H1 (cell line): ENCODE data around the gene SLU7. TPM values are rescaled to one million over a fixed set of nuclear protein-coding genes. Genes with fewer than 3 reads are reported as not detected.

ENCODE experiments used
- CTCF ChIA-PET: fragments of 300-600 bp; sonication (Branson Sonifier 250); formaldehyde crosslinking; loops from one replicate; lab custom pipeline; 2021; ENCODE audit not compliant: partially characterized antibody; lab: Charles Lee
- POLR2A ChIA-PET: fragments of 300-600 bp; sonication (Branson Sonifier 250); formaldehyde crosslinking; loops from one replicate; lab custom pipeline; 2021; ENCODE audit warnings: inconsistent platforms; ENCODE audit not compliant: partially characterized antibody; lab: Charles Lee
- DNase-seq, 2 experiments: peaks; one replicate each; pipeline versions ENCODE4 v3.0.0 to v3.0.0-alpha.2; 2010 to 2022; ENCODE audit warnings: low spot score in 2 of 2, low read depth in 1 of 2, mixed read lengths in 1 of 2
- FAIRE-seq: peaks from 2 replicates; lab custom pipeline; 2011; peaks lifted over from hg19 to GRCh38; lab: Jason Lieb, UNC
- H2AFZ ChIP-seq: 2 replicates; pipeline ENCODE4 v1.8.1; 2012; ENCODE audit warnings: low read length, inconsistent platforms
- H2AK5ac ChIP-seq: 2 replicates; pipeline ENCODE4 v1.6.1; 2013; ENCODE audit warnings: low read depth, low read length
- H2BK120ac ChIP-seq: replicated peaks from 2 replicates; pipeline ENCODE3; 2013; ENCODE audit warnings: low read depth, low read length, inconsistent platforms
- H2BK12ac ChIP-seq: 2 replicates; pipeline ENCODE4 v1.6.1; 2013; ENCODE audit warnings: low read depth, low read length
- H2BK15ac ChIP-seq: 2 replicates; pipeline ENCODE4 v1.6.1; 2013; ENCODE audit warnings: low read length
- H2BK20ac ChIP-seq: 2 replicates; pipeline ENCODE4 v1.6.1; 2013; ENCODE audit warnings: low read length
- H2BK5ac ChIP-seq: 2 replicates; pipeline ENCODE4 v1.6.1; 2013; ENCODE audit warnings: low read depth, low read length
- H3K14ac ChIP-seq: 2 replicates; pipeline ENCODE4 v1.6.1; 2013; ENCODE audit warnings: inconsistent platforms; ENCODE audit not compliant: insufficient read length
- H3K18ac ChIP-seq: 2 replicates; pipeline ENCODE4 v1.6.1; 2013; ENCODE audit warnings: low read length; ENCODE audit errors: extremely low read depth
- H3K23ac ChIP-seq: 2 replicates; pipeline ENCODE4 v1.6.1; 2013; ENCODE audit warnings: inconsistent platforms; ENCODE audit not compliant: insufficient read length
- H3K23me2 ChIP-seq: 2 replicates; pipeline ENCODE4 v1.6.1; 2013; ENCODE audit warnings: low read depth, low read length
- H3K27ac ChIP-seq: 2 replicates; pipeline ENCODE4 v1.6.1; 2011; ENCODE audit warnings: low read depth, low read length, inconsistent platforms
- H3K27me3 ChIP-seq, 4 experiments: replicated peaks in 1 of 4; 1 replicate in 1 of 4; 2 replicates in 3 of 4; pipeline versions ENCODE4 v1.6.1 to v1.8.1; 2011 to 2013; ENCODE audit warnings: low read length in 3 of 4, mild to moderate bottlenecking in 3 of 4, inconsistent platforms in 2 of 4, mixed read lengths in 2 of 4, moderate library complexity in 1 of 4; ENCODE audit not compliant: control insufficient read depth in 3 of 4, insufficient read depth in 3 of 4; ENCODE audit errors: extremely low read depth in 1 of 4
- H3K36me3 ChIP-seq, 4 experiments: 2 replicates each; pipeline versions ENCODE4 v1.6.1 to v1.8.1; 2011 to 2013; ENCODE audit warnings: mild to moderate bottlenecking in 4 of 4, low read length in 3 of 4, moderate library complexity in 2 of 4, control low read depth in 1 of 4, inconsistent platforms in 1 of 4; ENCODE audit not compliant: insufficient read depth in 4 of 4, control insufficient read depth in 2 of 4
- H3K4ac ChIP-seq: replicated peaks from 2 replicates; pipeline ENCODE3; 2013; ENCODE audit warnings: low read length, low read depth, mixed read lengths, inconsistent platforms; ENCODE audit not compliant: insufficient read length
- H3K4me1 ChIP-seq, 4 experiments: replicated peaks in 1 of 4; 1 replicate in 1 of 4; 2 replicates in 3 of 4; pipeline versions ENCODE4 v1.6.1 to v1.8.1; 2011 to 2013; ENCODE audit warnings: low read length in 3 of 4, inconsistent platforms in 2 of 4, mixed read lengths in 1 of 4; ENCODE audit not compliant: insufficient read depth in 4 of 4, control insufficient read depth in 3 of 4
- H3K4me2 ChIP-seq, 2 experiments: 2 replicates each; pipeline versions ENCODE4 v1.6.1 to v1.8.1; 2011 to 2013; ENCODE audit warnings: low read depth in 2 of 2, low read length in 2 of 2, control low read depth in 1 of 2, inconsistent platforms in 1 of 2, mild to moderate bottlenecking in 1 of 2; ENCODE audit not compliant: insufficient read depth in 1 of 2
- H3K4me3 ChIP-seq, 4 experiments: fragments of 200-600, 300-600 bp in 1 of 4; sonication (generic), shearing (Covaris generic), sonication (Bioruptor Twin) in 1 of 4; 2 replicates each; pipeline versions ENCODE4 v1.5.1 to v1.8.1; 2011 to 2016; ENCODE audit warnings: low read length in 4 of 4, low read depth in 3 of 4, control low read depth in 2 of 4, inconsistent platforms in 2 of 4, mild to moderate bottlenecking in 2 of 4, mixed read lengths in 1 of 4, moderate library complexity in 1 of 4; ENCODE audit not compliant: insufficient read depth in 2 of 4; ENCODE audit errors: extremely low read depth in 1 of 4
- H3K56ac ChIP-seq: replicated peaks from 2 replicates; pipeline ENCODE3; 2013; ENCODE audit warnings: low read depth, mild to moderate bottlenecking, mixed read lengths, low read length, inconsistent platforms; ENCODE audit not compliant: insufficient read length
- H3K79me1 ChIP-seq: 2 replicates; pipeline ENCODE4 v1.6.1; 2013; ENCODE audit warnings: low read depth, low read length, control low read depth
- H3K79me2 ChIP-seq, 2 experiments: 2 replicates each; pipeline versions ENCODE4 v1.6.1 to v1.8.1; 2012 to 2013; ENCODE audit warnings: low read length in 2 of 2, mild to moderate bottlenecking in 2 of 2, inconsistent platforms in 1 of 2; ENCODE audit not compliant: insufficient read depth in 2 of 2, control insufficient read depth in 1 of 2
- H3K9ac ChIP-seq, 4 experiments: replicated peaks in 1 of 4; 1 replicate in 1 of 4; 2 replicates in 3 of 4; pipeline versions ENCODE4 v1.6.1 to v1.8.1; 2011 to 2013; ENCODE audit warnings: low read depth in 3 of 4, low read length in 3 of 4, control low read depth in 2 of 4, mild to moderate bottlenecking in 2 of 4, moderate library complexity in 2 of 4, inconsistent platforms in 1 of 4; ENCODE audit errors: extremely low read depth in 1 of 4
- H3K9me3 ChIP-seq, 2 experiments: 2 replicates each; pipeline versions ENCODE4 v1.6.1 to v1.8.1; 2012 to 2013; ENCODE audit warnings: mild to moderate bottlenecking in 2 of 2, moderate library complexity in 2 of 2, control low read depth in 1 of 2, inconsistent platforms in 1 of 2, low read depth in 1 of 2, low read length in 1 of 2, mixed read lengths in 1 of 2; ENCODE audit not compliant: insufficient read depth in 2 of 2
- H4K20me1 ChIP-seq, 2 experiments: replicated peaks in 1 of 2; 2 replicates each; pipeline versions ENCODE3 to v1.8.1; 2011 to 2013; ENCODE audit warnings: inconsistent platforms in 2 of 2, low read length in 2 of 2, mild to moderate bottlenecking in 1 of 2; ENCODE audit not compliant: insufficient read depth in 2 of 2, control insufficient read depth in 1 of 2
- H4K5ac ChIP-seq: 2 replicates; pipeline ENCODE4 v1.6.1; 2013; ENCODE audit warnings: low read length, low read depth, mixed read lengths, inconsistent platforms; ENCODE audit not compliant: insufficient read length
- H4K8ac ChIP-seq: 2 replicates; pipeline ENCODE4 v1.8.0; 2013; ENCODE audit warnings: mild to moderate bottlenecking, moderate library complexity, low read length, inconsistent platforms; ENCODE audit not compliant: insufficient read depth; ENCODE audit errors: extremely low read depth
- H4K91ac ChIP-seq: replicated peaks from 2 replicates; pipeline ENCODE3; 2013; ENCODE audit warnings: low read length, mixed read lengths, inconsistent platforms; ENCODE audit not compliant: insufficient read length
- BCL11A ChIP-seq, 2 experiments: IDR thresholded peaks; one replicate each; pipeline ENCODE4 v1.6.1; 2011; ENCODE audit warnings: low read depth in 2 of 2, low read length in 2 of 2, mild to moderate bottlenecking in 2 of 2
- CHD1 ChIP-seq: IDR thresholded peaks from 2 replicates; pipeline ENCODE4 v1.6.1; 2012; ENCODE audit warnings: low read depth, low read length, improper control_type of control experiment
- EP300 ChIP-seq, 2 experiments: IDR thresholded peaks; 1 replicate in 1 of 2; 2 replicates in 1 of 2; pipeline ENCODE4 v1.6.1; 2011 to 2012; ENCODE audit warnings: low read depth in 2 of 2, low read length in 2 of 2, mild to moderate bottlenecking in 2 of 2, borderline replicate concordance in 1 of 2, inconsistent platforms in 1 of 2, moderate library complexity in 1 of 2
- EZH2 ChIP-seq: fragments of 200-600 bp; sonication (generic); IDR thresholded peaks from 2 replicates; pipeline ENCODE4 v1.7.1; 2012; ENCODE audit warnings: low read depth, mild to moderate bottlenecking, moderate library complexity, low read length, inconsistent platforms; ENCODE audit not compliant: severe bottlenecking
- GTF2F1 ChIP-seq: IDR thresholded peaks from 2 replicates; pipeline ENCODE4 v1.6.1; 2012; ENCODE audit warnings: low read depth, low read length, improper control_type of control experiment, borderline replicate concordance
- HDAC2 ChIP-seq, 2 experiments: fragments of 300-600 bp in 1 of 2; sonication (generic) in 1 of 2; IDR thresholded peaks; 2 replicates each; pipeline ENCODE4 v1.6.1; 2011 to 2012; ENCODE audit warnings: low read depth in 2 of 2, low read length in 2 of 2, mild to moderate bottlenecking in 2 of 2, moderate library complexity in 2 of 2, borderline replicate concordance in 1 of 2, inconsistent platforms in 1 of 2
- POLR2AphosphoS5 ChIP-seq: IDR thresholded peaks from 2 replicates; pipeline ENCODE4 v1.6.1; 2011; ENCODE audit warnings: low read depth, low read length
- SIN3A ChIP-seq, 2 experiments: IDR thresholded peaks in 1 of 2; conservative IDR thresholded peaks in 1 of 2; 2 replicates each; pipeline ENCODE4 v1.6.1; 2011 to 2012; ENCODE audit warnings: low read length in 2 of 2, improper control_type of control experiment in 1 of 2, low read depth in 1 of 2, mild to moderate bottlenecking in 1 of 2
- SIRT6 ChIP-seq: IDR thresholded peaks from one replicate; pipeline ENCODE4 v1.7.1; 2012; ENCODE audit warnings: low read length, inconsistent platforms
- SRF ChIP-seq: IDR thresholded peaks from 2 replicates; pipeline ENCODE4 v1.6.1; 2011; ENCODE audit warnings: mild to moderate bottlenecking, low read depth, low read length, moderate library complexity
- ZNF274 ChIP-seq: IDR thresholded peaks from 2 replicates; pipeline ENCODE4 v1.7.0; 2012; ENCODE audit warnings: low read length, borderline replicate concordance; ENCODE audit errors: extremely low read depth
- WGBS, 2 experiments: shearing (Covaris generic) in 1 of 2; methylation state at CpG; one replicate each; pipeline versions ENCODE4 v1.1.6 to v1.1.7; 2013 to 2015; ENCODE audit warnings: low lambda C conversion rate in 2 of 2, mixed read lengths in 2 of 2, inconsistent platforms in 1 of 2, low coverage in 1 of 2, missing lambda C conversion rate in 1 of 2; ENCODE audit not compliant: insufficient replicate concordance in 2 of 2, insufficient coverage in 1 of 2, insufficient read length in 1 of 2; ENCODE audit errors: extremely low coverage in 1 of 2, missing lambda C conversion rate in 1 of 2; 5-methylcytosine and 5-hydroxymethylcytosine counted together
- polyA plus RNA-seq, 7 experiments: library from polyadenylated mRNA; depleted of rRNA in 3 of 7; stranded (reverse) in 5 of 7; unstranded in 2 of 7; fragments of >200 nt in 5 of 7; fragments of 200-250 nt in 2 of 7; gene quantifications; 1 replicate in 5 of 7; 2 replicates in 1 of 7; 4 replicates in 1 of 7; pipeline versions ENCODE4 v1.2.1 to v1.2.3, GENCODE V29; 2011 to 2013; ENCODE audit warnings: missing spikeins in 2 of 7, mixed read lengths in 2 of 7
- total RNA-seq: library from RNA; stranded (reverse); fragmentation: NEBNext Ultra II Directional; extraction: Animal tissue kit (Norgen Biotek cat#: 25700); gene quantifications from 2 replicates; pipeline ENCODE4 v1.2.1, GENCODE V29; 2021

Gene SLU7
- total and polyA plus RNA-seq, 2 of the 8 experiments (the other 6 are each of a cell fraction or from before 2014, with no cell fraction given): 6.0 to 34.1 TPM

DNA sequence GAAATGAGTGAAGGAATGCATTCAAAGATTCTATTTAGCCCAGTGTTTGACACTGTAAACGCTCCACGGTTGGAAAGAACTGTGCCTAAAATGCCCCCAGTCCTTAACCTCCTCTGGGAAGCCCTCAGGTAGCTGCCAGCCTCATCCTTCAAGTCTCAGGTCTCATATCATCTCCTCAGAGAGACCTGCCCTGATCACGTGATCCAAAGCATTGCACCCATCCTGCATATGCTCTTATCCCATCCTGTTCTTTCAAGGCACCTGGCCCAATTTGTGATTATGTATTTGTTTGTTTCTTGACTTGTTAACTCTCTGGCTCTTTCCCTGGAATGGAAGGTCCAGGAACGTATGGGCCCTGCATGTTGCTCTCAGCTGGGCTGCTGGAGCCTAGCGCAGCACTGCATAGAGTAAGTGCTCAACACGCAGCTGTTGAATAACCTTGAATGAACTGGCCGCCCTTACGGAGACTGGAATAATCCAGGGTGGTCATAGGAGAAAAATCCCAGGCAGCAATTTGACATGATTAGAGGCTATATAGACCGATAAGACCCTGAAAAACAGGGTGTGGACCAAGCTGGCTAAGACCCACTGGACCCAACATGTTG is 57.2 kb downstream of the SLU7 start:
- Histone ChIP-seq H3K23me2 (no peaks in the 10 kb centered on the region), H3K4me1 (peaks cover 0 to 2% (median 1%) of the 10 kb centered on the region in 4 experiments; a peak in 5 of 7 replicates), H4K8ac (no peak overlapping the region), H3K23ac (no peak overlapping the region), H3K56ac (no peak overlapping the region), H3K4ac (no peak overlapping the region), H4K20me1 (no peaks in the 10 kb centered on the region), H2BK5ac (no peak overlapping the region), H2AFZ (no peak overlapping the region), H3K4me3 (no peak overlapping the region), H3K4me2 (no peak overlapping the region), H3K18ac (no peak overlapping the region), H3K79me1 (no peaks in the 10 kb centered on the region), H3K27me3 (no peaks in the 10 kb centered on the region; a peak in 1 of 7 replicates), H3K36me3 (no peaks in the 10 kb centered on the region), H2BK20ac (no peak overlapping the region), H2BK15ac (no peak overlapping the region), H3K9me3 (no peaks in the 10 kb centered on the region), H2BK12ac (no peak overlapping the region), H4K5ac (no peak overlapping the region), H3K14ac (no peak overlapping the region), H3K79me2 (no peaks in the 10 kb centered on the region), H2BK120ac (no peak overlapping the region), H3K9ac (no peak overlapping the region), H3K27ac (no peak overlapping the region), H4K91ac (no peak overlapping the region), H2AK5ac (no peak overlapping the region)
- ChIA-PET CTCF (interaction anchor here (0.8 to 2.2 kb wide), 3 partner anchors 10 to 33 kb away, joined by 3 to 8 read pairs (median 5); no protein-coding TSS in a partner anchor), POLR2A (interaction anchor here (1.1 to 1.5 kb wide), 2 partner anchors 8 to 321 kb away, joined by 3 to 4 read pairs; partner anchors contain the start of gene C1QTNF2)
- TF ChIP-seq SRF (no peak), CHD1 (no peak), EZH2 (no peak), SIRT6 (no peak), ZNF274 (no peak), GTF2F1 (no peak), BCL11A (IDR thresholded peaks at IDR 0.05; ENCODE audit: low read depth in 2 of 2, low read length in 2 of 2) (no peak), EP300 (IDR thresholded peaks at IDR 0.05; ENCODE audit: borderline replicate concordance in 1 of 2, low read depth in 2 of 2, low read length in 2 of 2) (no peak), SIN3A (conservative IDR thresholded peaks at IDR 0.05 in 1 of 2, IDR thresholded peaks at IDR 0.05 in 1 of 2; ENCODE audit: low read depth in 1 of 2, low read length in 2 of 2) (no peak), POLR2AphosphoS5 (no peak), HDAC2 (IDR thresholded peaks at IDR 0.05; ENCODE audit: borderline replicate concordance in 1 of 2, low read depth in 2 of 2, low read length in 2 of 2) (no peak)
- WGBS, 2 experiments: 83% methylated on average over 9 of the region's 9 CpGs; no CpG with 5 or more reads in 1 of the 2 experiments
- FAIRE-seq: no peak
- DNase-seq: no peak
